Caco-2 (cell line): Measurements from ENCODE around the gene TUSC7. TPM values are rescaled to one million over a fixed set of nuclear protein-coding genes. Genes with fewer than 3 reads are reported as not detected.

ENCODE experiments used
- BruUV-seq: library from RNA; stranded (reverse); fragments of 400-500 nt; replicated peaks from 2 replicates; lab custom pipeline; 2021; lab: Mats Ljungman, UMichigan
- CTCF ChIA-PET: fragments of 300-600 bp; sonication (Branson Sonifier 250); formaldehyde crosslinking; loops from one replicate; lab custom pipeline; 2022; ENCODE audit warnings: antibody characterized with exemption; lab: Charles Lee
- POLR2A ChIA-PET: fragments of 300-600 bp; sonication (Branson Sonifier 250); formaldehyde crosslinking; loops from one replicate; lab custom pipeline; 2022; ENCODE audit warnings: antibody characterized with exemption; lab: Charles Lee
- DNase-seq, 2 experiments: peaks; one replicate each; pipeline versions ENCODE4 v3.0.0 to v3.0.0-alpha.2; 2020 to 2022
- H3K27me3 ChIP-seq: replicated peaks from 2 replicates; pipeline ENCODE4 v1.6.0; 2011; ENCODE audit warnings: low read length; ENCODE audit not compliant: control insufficient read depth, insufficient read depth
- H3K36me3 ChIP-seq: 2 replicates; pipeline ENCODE4 v1.5.1; 2011; ENCODE audit warnings: low read length; ENCODE audit not compliant: control insufficient read depth, insufficient read depth
- H3K4me1 ChIP-seq: fragments of 250-450 bp; sonication (Bioruptor Pico); 2 replicates; pipeline ENCODE4 v1.5.1; 2020; ENCODE audit warnings: mild to moderate bottlenecking
- H3K4me3 ChIP-seq: 2 replicates; pipeline ENCODE4 v1.5.1; 2011; ENCODE audit warnings: low read depth, mild to moderate bottlenecking, control low read depth, low read length
- H3K9me3 ChIP-seq: fragments of 250-450 bp; sonication (Bioruptor Pico); 2 replicates; pipeline ENCODE4 v1.5.1; 2020; ENCODE audit warnings: mild to moderate bottlenecking, moderate library complexity
- H3K27ac Mint-ChIP-seq: one replicate; pipeline ENCODE4 v1.8.0; 2022; ENCODE audit warnings: mixed read lengths; ENCODE audit not compliant: unreplicated experiment
- H3K27me3 Mint-ChIP-seq: one replicate; pipeline ENCODE4 v1.8.0; 2022; ENCODE audit warnings: mixed read lengths; ENCODE audit not compliant: insufficient read depth, unreplicated experiment
- H3K36me3 Mint-ChIP-seq: one replicate; pipeline ENCODE4 v1.8.0; 2022; ENCODE audit warnings: mild to moderate bottlenecking, mixed read lengths; ENCODE audit not compliant: insufficient read depth, unreplicated experiment
- H3K4me1 Mint-ChIP-seq: one replicate; pipeline ENCODE4 v1.8.0; 2022; ENCODE audit warnings: low read depth, mixed read lengths; ENCODE audit not compliant: unreplicated experiment
- H3K4me3 Mint-ChIP-seq: one replicate; pipeline ENCODE4 v1.8.0; 2022; ENCODE audit warnings: mild to moderate bottlenecking, moderate library complexity, mixed read lengths; ENCODE audit not compliant: unreplicated experiment
- H3K9me3 Mint-ChIP-seq: one replicate; pipeline ENCODE4 v1.8.0; 2022; ENCODE audit warnings: mixed read lengths; ENCODE audit not compliant: unreplicated experiment
- CTCF ChIP-seq, 2 experiments: fragments of 200-600 bp in 1 of 2; IDR thresholded peaks; 1 replicate in 1 of 2; 2 replicates in 1 of 2; pipeline versions ENCODE4 v1.5.1 to v1.8.0; 2011 to 2022; ENCODE audit warnings: antibody characterized with exemption in 1 of 2, control low read depth in 1 of 2, inconsistent platforms in 1 of 2, low read depth in 1 of 2, low read length in 1 of 2, mild to moderate bottlenecking in 1 of 2, moderate library complexity in 1 of 2; ENCODE audit not compliant: insufficient read depth in 1 of 2, severe bottlenecking in 1 of 2, unreplicated experiment in 1 of 2
- intact Hi-C: fragments of 100-400 bp; cut with micrococcal nuclease; formaldehyde crosslinking; loops from one replicate; pipeline ENCODE4 v1.10.0; 2022; ENCODE audit not compliant: unreplicated experiment
- total RNA-seq: library from RNA; stranded (reverse); gene quantifications from 2 replicates; pipeline ENCODE4 v1.2.3, GENCODE V29; 2022

The TUSC7 gene
- total RNA-seq, 1 experiment from 2014 or later, result not detected

GRCh38 chr3:116716490-116716889 lies 6.9 kb downstream of the TUSC7 start:
- POLR2A ChIA-PET, result no interaction called here
- no peaks in the 10 kb centered on the region for H3K27me3 ChIP-seq
- no peaks in the 10 kb centered on the region for H3K36me3 Mint-ChIP-seq
- peak overlapping the region; percentile 14 for H3K27ac Mint-ChIP-seq
- no peak for TF ChIP-seq CTCF (IDR thresholded peaks at IDR 0.05; ENCODE audit: insufficient read depth in 1 of 2, low read depth in 1 of 2, low read length in 1 of 2, severe bottlenecking in 1 of 2, unreplicated experiment in 1 of 2)
- no TSS peak for BruUV-seq
- H3K4me3 ChIP-seq, result no peak overlapping the region
- CTCF ChIA-PET, result interaction anchor here (1.0 kb wide), 1 partner anchor 102 kb away, joined by 3 read pairs; no protein-coding TSS in a partner anchor
- no peak overlapping the region for H3K4me3 Mint-ChIP-seq
- intact Hi-C loops, result loop anchor here (1.0 to 5.0 kb wide), 3 partner anchors 41 to 84 kb away; no protein-coding TSS in a partner anchor
- no peaks in the 10 kb centered on the region for H3K9me3 Mint-ChIP-seq
- H3K9me3 ChIP-seq, result no peaks in the 10 kb centered on the region
- peaks cover 34% of the 10 kb centered on the region for H3K4me1 ChIP-seq
- peaks cover 37% of the 10 kb centered on the region for H3K4me1 Mint-ChIP-seq
- H3K36me3 ChIP-seq, result no peaks in the 10 kb centered on the region
- DNase-seq, result peak; percentile 45 to 47
- no peaks in the 10 kb centered on the region for H3K27me3 Mint-ChIP-seq

- Mint-ChIP-seq H3K9me3 (no peaks in the 10 kb centered on the region), H3K36me3 (no peaks in the 10 kb centered on the region), H3K27me3 (no peaks in the 10 kb centered on the region), H3K4me1 (peaks cover 37% of the 10 kb centered on the region), H3K27ac (no peak overlapping the region), H3K4me3 (peak overlapping the region; percentile 15)
- Histone ChIP-seq H3K27me3 (no peaks in the 10 kb centered on the region), H3K4me3 (no peak overlapping the region), H3K4me1 (peaks cover 34% of the 10 kb centered on the region), H3K9me3 (no peaks in the 10 kb centered on the region), H3K36me3 (no peaks in the 10 kb centered on the region)
- CTCF ChIA-PET, result no interaction called here
- POLR2A ChIA-PET, result no interaction called here
- intact Hi-C loops, result loop anchor here (5.0 kb wide), 2 partner anchors 40 to 85 kb away; no protein-coding TSS in a partner anchor
- DNase-seq, result peak in 1 of 2 experiments; percentile 11
- BruUV-seq, result no TSS peak
- TF ChIP-seq CTCF (IDR thresholded peaks at IDR 0.05; ENCODE audit: insufficient read depth in 1 of 2, low read depth in 1 of 2, low read length in 1 of 2, severe bottlenecking in 1 of 2, unreplicated experiment in 1 of 2), result no peak
These were observed 8.0 kb downstream of the TUSC7 start for GRCh38 chr3:116717566-116717965.

GRCh38 chr3:116728454-116728853 lies 18.9 kb downstream of the TUSC7 start:
- POLR2A ChIA-PET, result no interaction called here
- no peak overlapping the region for H3K27ac Mint-ChIP-seq
- no peak overlapping the region for H3K4me3 Mint-ChIP-seq
- H3K4me1 Mint-ChIP-seq, result peaks cover 5% of the 10 kb centered on the region
- Histone ChIP-seq H3K4me3 (no peak overlapping the region), H3K4me1 (no peaks in the 10 kb centered on the region), H3K36me3 (no peaks in the 10 kb centered on the region), H3K9me3 (no peaks in the 10 kb centered on the region), H3K27me3 (no peaks in the 10 kb centered on the region)
- no peaks in the 10 kb centered on the region for H3K36me3 Mint-ChIP-seq
- no peaks in the 10 kb centered on the region for H3K27me3 Mint-ChIP-seq
- DNase-seq, result no peak
- CTCF ChIA-PET, result no interaction called here
- H3K9me3 Mint-ChIP-seq, result no peaks in the 10 kb centered on the region
- intact Hi-C loops, result no loop called here
- BruUV-seq, result no TSS peak
- no peak for TF ChIP-seq CTCF (IDR thresholded peaks at IDR 0.05; ENCODE audit: insufficient read depth in 1 of 2, low read depth in 1 of 2, low read length in 1 of 2, severe bottlenecking in 1 of 2, unreplicated experiment in 1 of 2)
